Upper lobe of left lung (tissue), 4 donors: Measurements from ENCODE around the gene SPTLC2.

Experiments used
- CTCF ChIP-seq, 6 experiments: fragments of 450-650 bp in 4 of 6; fragments of 200-600 bp in 2 of 6; sonication (generic) in 2 of 6; IDR thresholded peaks; one replicate each; pipeline ENCODE4 v1.5.1; 2016 to 2019; ENCODE audit warnings: antibody characterized with exemption in 6 of 6
- POLR2A ChIP-seq, 4 donors: fragments of 450-650 bp; IDR thresholded peaks; one replicate each; pipeline ENCODE4 v1.5.1; 2016 to 2017; ENCODE audit warnings: antibody characterized with exemption in 4 of 4, mild to moderate bottlenecking in 2 of 4
- POLR2AphosphoS5 ChIP-seq, 2 donors: sonication (generic); formaldehyde crosslinking; IDR thresholded peaks; one replicate each; pipeline ENCODE4 v1.5.1; 2017; ENCODE audit warnings: antibody characterized with exemption in 2 of 2

DNA sequence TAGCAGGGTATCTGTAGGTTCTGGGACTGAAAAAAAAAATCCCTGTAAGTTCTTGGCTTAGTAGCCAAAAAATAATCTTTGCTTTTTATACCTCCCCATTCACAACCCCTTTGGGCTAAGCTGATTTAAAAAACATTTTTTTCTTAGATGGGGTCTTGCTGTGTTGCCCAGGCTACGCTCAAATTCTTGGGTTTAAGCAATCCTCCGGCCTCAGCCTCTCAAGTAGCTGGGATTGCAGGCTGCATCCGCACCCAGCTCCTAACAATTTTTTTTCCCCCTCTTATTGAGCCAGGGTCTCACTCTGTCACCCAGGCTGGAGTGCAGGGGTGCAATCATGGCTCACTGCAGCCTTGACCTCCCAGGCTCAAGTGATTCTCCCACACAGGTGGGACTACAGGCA lies 108.7 kb downstream of the SPTLC2 start:
- TF ChIP-seq CTCF (IDR thresholded peaks at IDR 0.05) (no peak), POLR2A (IDR thresholded peaks at IDR 0.05) (no peak), POLR2AphosphoS5 (IDR thresholded peaks at IDR 0.05) (no peak)
